ENCODE data around the gene SLC22A7. TPM values are rescaled to one million over a fixed set of nuclear protein-coding genes. Genes with fewer than 3 reads are reported as not detected.

The SLC22A7 gene
- total RNA-seq, 1 donor from 2014 or later: not detected

DNA sequence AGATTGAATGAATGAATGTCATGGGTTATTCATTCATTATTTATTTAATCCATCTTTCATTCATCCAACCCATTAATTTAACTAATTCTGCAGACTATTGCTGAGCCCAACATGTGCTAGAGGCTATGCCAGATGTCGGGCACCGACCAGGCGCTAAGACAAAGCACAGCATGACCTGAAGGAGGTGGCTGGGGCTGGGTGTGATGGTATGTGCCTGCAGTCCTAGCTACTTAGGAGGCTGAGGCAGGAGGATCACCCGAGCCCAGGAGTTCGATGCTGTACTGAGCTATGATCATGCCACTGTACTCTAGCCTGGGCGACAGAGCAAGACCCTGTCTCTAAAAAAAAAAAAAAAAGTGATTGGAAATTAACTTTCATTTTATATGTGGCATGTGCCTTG is 5.7 kb upstream of the SLC22A7 start:
- TF ChIP-seq, protein P1, sequence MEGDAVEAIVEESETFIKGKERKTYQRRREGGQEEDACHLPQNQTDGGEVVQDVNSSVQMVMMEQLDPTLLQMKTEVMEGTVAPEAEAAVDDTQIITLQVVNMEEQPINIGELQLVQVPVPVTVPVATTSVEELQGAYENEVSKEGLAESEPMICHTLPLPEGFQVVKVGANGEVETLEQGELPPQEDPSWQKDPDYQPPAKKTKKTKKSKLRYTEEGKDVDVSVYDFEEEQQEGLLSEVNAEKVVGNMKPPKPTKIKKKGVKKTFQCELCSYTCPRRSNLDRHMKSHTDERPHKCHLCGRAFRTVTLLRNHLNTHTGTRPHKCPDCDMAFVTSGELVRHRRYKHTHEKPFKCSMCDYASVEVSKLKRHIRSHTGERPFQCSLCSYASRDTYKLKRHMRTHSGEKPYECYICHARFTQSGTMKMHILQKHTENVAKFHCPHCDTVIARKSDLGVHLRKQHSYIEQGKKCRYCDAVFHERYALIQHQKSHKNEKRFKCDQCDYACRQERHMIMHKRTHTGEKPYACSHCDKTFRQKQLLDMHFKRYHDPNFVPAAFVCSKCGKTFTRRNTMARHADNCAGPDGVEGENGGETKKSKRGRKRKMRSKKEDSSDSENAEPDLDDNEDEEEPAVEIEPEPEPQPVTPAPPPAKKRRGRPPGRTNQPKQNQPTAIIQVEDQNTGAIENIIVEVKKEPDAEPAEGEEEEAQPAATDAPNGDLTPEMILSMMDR (IDR thresholded peaks at IDR 0.05; ENCODE audit: unreplicated experiment): no peak
- Mint-ChIP-seq H3K36me3 (no peaks in the 10 kb centered on the region), H3K27ac (no peak overlapping the region), H3K4me1 (no peaks in the 10 kb centered on the region), H3K9me3 (no peaks in the 10 kb centered on the region), H3K27me3 (ENCODE audit: low read depth) (peaks cover 10% of the 10 kb centered on the region), H3K4me3 (no peak overlapping the region)
- no peak for DNase-seq (ENCODE audit: low spot score in 2 of 2, unreplicated experiment in 2 of 2)

DNA sequence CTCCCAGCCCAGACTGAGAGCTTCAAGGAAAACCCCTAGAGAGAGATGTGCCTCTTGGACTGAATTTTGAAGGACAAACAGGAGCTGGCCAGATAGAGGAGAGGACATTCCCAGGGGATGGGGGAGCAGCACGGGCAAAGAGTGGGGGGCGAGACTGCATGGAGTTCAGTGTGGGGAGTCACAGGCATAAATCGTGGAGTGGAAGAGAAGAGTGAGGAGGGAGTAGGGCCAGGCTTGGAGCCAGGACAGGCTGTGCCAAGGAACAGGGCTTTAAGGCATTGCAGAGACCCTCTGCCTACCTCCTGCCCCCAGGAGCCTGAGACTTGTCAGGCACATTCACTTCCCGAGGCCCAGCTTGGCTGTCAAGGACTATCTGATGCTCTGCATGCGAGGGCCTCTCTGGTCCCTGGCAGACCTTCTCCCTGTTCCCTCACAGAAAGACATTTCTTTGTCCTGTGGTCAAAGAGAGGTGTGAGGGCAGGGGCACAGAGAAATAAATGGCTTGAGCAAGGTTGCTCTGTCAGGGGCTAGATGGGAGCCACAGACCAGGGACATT is 5.2 kb upstream of the SLC22A7 start:
- Mint-ChIP-seq H3K36me3 (no peaks in the 10 kb centered on the region), H3K9me3 (no peaks in the 10 kb centered on the region), H3K27ac (no peak overlapping the region), H3K4me3 (no peak overlapping the region), H3K4me1 (no peaks in the 10 kb centered on the region), H3K27me3 (ENCODE audit: low read depth) (peaks cover 7% of the 10 kb centered on the region)
- TF ChIP-seq, protein P1 (IDR thresholded peaks at IDR 0.05; ENCODE audit: unreplicated experiment): no peak
- DNase-seq (ENCODE audit: low spot score in 2 of 2, unreplicated experiment in 2 of 2): no peak

DNA sequence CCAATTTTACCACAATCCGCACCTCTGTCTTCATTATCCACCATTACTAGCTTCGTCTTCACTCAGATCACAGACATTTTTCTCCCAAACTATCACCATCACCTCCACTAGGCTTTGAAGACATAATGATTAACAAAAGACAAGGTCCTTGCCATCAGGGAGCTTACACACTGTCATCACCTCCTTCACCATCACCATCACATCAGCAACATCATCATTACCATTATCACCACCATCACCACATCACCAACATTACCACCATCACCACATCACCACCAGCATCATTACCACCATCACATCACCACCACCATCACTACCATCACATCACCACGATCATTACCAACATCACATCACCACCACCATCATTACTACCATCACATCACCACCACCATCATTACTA is 4.4 kb upstream of the SLC22A7 start:
- Mint-ChIP-seq H3K4me1 (no peaks in the 10 kb centered on the region), H3K36me3 (no peaks in the 10 kb centered on the region), H3K9me3 (no peaks in the 10 kb centered on the region), H3K27ac (no peak overlapping the region), H3K4me3 (no peak overlapping the region), H3K27me3 (ENCODE audit: low read depth) (peaks cover 8% of the 10 kb centered on the region)
- DNase-seq (ENCODE audit: low spot score in 2 of 2, unreplicated experiment in 2 of 2): no peak
- TF ChIP-seq, protein P1 (IDR thresholded peaks at IDR 0.05; ENCODE audit: unreplicated experiment): no peak

DNA sequence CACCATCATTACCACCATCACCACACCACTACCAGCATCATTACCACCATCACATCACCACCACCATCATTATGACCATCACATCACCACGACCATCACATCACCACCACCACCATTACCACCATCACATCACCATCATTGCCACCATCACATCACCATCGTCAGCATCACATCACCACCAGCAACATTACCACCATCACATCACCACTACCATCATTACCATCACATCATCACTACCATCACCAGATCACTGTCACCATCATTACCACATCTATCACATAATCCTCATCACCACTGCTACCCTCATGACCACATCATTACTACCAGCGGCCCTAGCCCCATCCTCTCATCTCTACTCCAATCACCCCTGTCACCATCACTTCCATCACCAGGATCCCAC is 3.5 kb upstream of the SLC22A7 start:
- no peak for DNase-seq (ENCODE audit: low spot score in 2 of 2, unreplicated experiment in 2 of 2)
- Mint-ChIP-seq H3K27ac (no peak overlapping the region), H3K27me3 (ENCODE audit: low read depth) (peaks cover 10% of the 10 kb centered on the region), H3K36me3 (no peaks in the 10 kb centered on the region), H3K4me3 (no peak overlapping the region), H3K9me3 (no peaks in the 10 kb centered on the region), H3K4me1 (no peaks in the 10 kb centered on the region)
- TF ChIP-seq, protein P1 (IDR thresholded peaks at IDR 0.05; ENCODE audit: unreplicated experiment): no peak

DNA sequence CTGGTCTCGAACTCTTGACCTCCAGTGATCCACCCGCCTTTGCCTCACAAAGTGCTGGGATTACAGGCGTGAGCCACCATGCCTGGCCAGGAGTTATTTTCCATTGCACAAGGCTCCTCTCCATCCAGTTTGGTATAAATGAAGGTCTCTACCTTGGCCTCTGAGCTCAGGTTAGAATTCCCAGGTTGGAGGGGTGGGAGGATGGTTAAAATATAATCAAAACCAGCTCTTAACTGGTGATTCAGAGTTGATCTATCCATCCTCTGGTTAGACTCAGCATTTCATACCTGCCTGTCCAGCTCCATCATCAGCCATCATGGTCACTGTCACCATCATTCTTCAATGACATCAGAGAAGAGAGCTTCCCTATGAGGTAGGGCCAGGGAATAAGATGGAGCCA is 2.6 kb upstream of the SLC22A7 start:
- no peak for DNase-seq (ENCODE audit: low spot score in 2 of 2, unreplicated experiment in 2 of 2)
- TF ChIP-seq, protein P1 (IDR thresholded peaks at IDR 0.05; ENCODE audit: unreplicated experiment): no peak
- Mint-ChIP-seq H3K4me1 (no peaks in the 10 kb centered on the region), H3K27me3 (ENCODE audit: low read depth) (peaks cover 13% of the 10 kb centered on the region), H3K4me3 (no peak overlapping the region), H3K9me3 (no peaks in the 10 kb centered on the region), H3K36me3 (no peaks in the 10 kb centered on the region), H3K27ac (no peak overlapping the region)

All from mesothelial cell of epicardium (in vitro differentiated cells).